ENCODE data around the gene SEMG1. TPM values are rescaled to one million over a fixed set of nuclear protein-coding genes. Genes with fewer than 3 reads are reported as not detected.

The SEMG1 gene
- total RNA-seq, 1 donor: not detected

- TF ChIP-seq, protein P1, sequence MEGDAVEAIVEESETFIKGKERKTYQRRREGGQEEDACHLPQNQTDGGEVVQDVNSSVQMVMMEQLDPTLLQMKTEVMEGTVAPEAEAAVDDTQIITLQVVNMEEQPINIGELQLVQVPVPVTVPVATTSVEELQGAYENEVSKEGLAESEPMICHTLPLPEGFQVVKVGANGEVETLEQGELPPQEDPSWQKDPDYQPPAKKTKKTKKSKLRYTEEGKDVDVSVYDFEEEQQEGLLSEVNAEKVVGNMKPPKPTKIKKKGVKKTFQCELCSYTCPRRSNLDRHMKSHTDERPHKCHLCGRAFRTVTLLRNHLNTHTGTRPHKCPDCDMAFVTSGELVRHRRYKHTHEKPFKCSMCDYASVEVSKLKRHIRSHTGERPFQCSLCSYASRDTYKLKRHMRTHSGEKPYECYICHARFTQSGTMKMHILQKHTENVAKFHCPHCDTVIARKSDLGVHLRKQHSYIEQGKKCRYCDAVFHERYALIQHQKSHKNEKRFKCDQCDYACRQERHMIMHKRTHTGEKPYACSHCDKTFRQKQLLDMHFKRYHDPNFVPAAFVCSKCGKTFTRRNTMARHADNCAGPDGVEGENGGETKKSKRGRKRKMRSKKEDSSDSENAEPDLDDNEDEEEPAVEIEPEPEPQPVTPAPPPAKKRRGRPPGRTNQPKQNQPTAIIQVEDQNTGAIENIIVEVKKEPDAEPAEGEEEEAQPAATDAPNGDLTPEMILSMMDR (IDR thresholded peaks at IDR 0.05; ENCODE audit: insufficient read depth, low read depth, low read length): no peak
- H3K4me3 ChIP-seq (ENCODE audit: low read depth, low read length): no peak overlapping the region
- DNase-seq (ENCODE audit: low read depth): no peak
Measured at GRCh38 chr20:45218124-45218523, 11.3 kb downstream of the SEMG1 start.

- TF ChIP-seq, protein P1 (IDR thresholded peaks at IDR 0.05; ENCODE audit: insufficient read depth, low read depth, low read length): no peak
- DNase-seq (ENCODE audit: low read depth): no peak
- no peak overlapping the region for H3K4me3 ChIP-seq (ENCODE audit: low read depth, low read length)
Measured at GRCh38 chr20:45218636-45219035, 11.8 kb downstream of the SEMG1 start.

GRCh38 chr20:45221076-45221475 lies 14.2 kb downstream of the SEMG1 start, which contains the start of gene SEMG2:
Gene SEMG2 (plus strand): TSS chr20:45221373. CDS start chr20:45221390, 17 bp downstream.
- TF ChIP-seq, protein P1 (IDR thresholded peaks at IDR 0.05; ENCODE audit: insufficient read depth, low read depth, low read length): no peak
- H3K4me3 ChIP-seq (ENCODE audit: low read depth, low read length): no peak within 1 kb of the TSS
- DNase-seq (ENCODE audit: low read depth): no peak

DNA sequence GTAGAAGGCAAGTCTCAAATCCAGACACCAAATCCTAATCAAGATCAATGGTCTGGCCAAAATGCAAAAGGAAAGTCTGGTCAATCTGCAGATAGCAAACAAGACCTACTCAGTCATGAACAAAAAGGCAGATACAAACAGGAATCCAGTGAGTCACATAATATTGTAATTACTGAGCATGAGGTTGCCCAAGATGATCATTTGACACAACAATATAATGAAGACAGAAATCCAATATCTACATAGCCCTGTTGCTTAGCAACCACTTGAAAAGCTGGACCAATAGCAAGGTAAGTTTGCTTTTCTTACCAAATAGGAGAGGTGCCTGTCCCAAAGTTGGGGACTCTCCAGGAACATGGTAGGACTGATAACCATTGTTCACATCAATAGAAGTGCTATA lies 16.3 kb downstream of the SEMG1 start:
- no peak for DNase-seq (ENCODE audit: low read depth)
- TF ChIP-seq, protein P1 (IDR thresholded peaks at IDR 0.05; ENCODE audit: insufficient read depth, low read depth, low read length): no peak
- H3K4me3 ChIP-seq (ENCODE audit: low read depth, low read length): no peak overlapping the region

DNA sequence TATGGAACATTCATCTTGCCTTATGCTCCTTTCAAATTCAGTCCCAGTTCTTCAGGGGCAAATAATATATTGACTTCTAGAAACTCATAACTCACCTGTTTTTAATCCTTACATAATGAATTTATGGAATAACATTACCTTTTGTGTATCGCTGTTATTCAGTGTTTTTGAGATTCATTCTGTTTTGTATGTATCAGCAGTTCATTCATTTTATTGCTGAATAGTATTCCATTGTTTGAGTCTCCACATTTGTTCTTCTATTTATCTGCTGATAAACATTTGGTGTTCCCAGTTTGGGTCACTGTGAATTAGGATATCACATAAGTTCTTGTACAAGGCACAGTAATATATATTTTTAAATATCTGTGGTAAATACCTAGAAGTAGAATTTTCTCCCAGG lies 19.5 kb downstream of the SEMG1 start:
- no peak for DNase-seq (ENCODE audit: low read depth)
- H3K4me3 ChIP-seq (ENCODE audit: low read depth, low read length): no peak overlapping the region
- TF ChIP-seq, protein P1 (IDR thresholded peaks at IDR 0.05; ENCODE audit: insufficient read depth, low read depth, low read length): no peak

GRCh38 chr20:45229264-45230056 lies 22.6 kb downstream of the SEMG1 start:
- no peak overlapping the region for H3K4me3 ChIP-seq (ENCODE audit: low read depth, low read length)
- peak; percentile 16 for DNase-seq (ENCODE audit: low read depth)
- TF ChIP-seq, protein P1 (IDR thresholded peaks at IDR 0.05; ENCODE audit: insufficient read depth, low read depth, low read length): peak; percentile 56
